ENCODE measurements around the gene MRGPRD. TPM values are rescaled to one million over a fixed set of nuclear protein-coding genes. Genes with fewer than 3 reads are reported as not detected.

MRGPRD gene
- total RNA-seq, 2 experiments from 2014 or later: not detected

DNA sequence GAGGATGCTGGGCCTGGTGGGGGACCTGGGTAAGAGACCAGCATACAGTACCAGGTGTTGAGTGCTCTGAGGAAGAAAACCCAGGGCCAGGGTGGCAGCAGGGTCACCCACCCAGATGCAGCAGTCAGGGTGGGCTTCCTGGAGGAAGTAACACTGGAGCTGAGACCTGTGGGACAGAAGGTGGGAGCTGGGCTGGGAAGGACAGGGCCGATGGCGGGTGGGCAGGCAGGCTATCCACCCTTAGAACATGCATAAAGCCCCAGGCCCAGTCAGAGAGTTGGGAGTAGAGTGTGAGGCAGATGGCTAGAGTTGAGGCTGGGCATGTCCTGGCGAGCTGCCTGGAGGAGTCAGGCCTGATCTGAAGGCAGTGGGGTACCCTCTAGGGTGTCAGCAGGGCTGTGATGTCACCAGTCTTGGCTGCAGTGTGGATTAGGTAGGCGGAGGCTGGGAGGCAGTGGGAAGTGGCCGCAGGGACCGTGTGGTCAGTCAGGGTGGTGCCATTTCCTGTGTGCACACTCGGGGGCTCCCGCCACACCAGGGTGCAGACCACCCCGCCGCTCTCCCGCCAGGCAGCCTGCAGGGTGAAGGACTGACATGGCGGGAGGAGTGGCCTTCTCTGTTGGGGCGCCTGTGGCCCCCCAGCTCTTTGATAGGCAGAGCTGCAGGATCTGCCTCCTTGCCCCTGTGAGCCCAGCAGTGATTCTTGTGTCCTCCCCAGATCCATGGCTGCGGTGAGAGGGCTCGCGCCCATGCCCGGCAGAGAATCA, 41.8 kb downstream of the MRGPRD start:
- Histone ChIP-seq H3K4me3 (ENCODE audit: low read depth, low read length, poor library complexity, severe bottlenecking) (no peak overlapping the region), H4K20me1 (ENCODE audit: insufficient read depth, low read length) (no peaks in the 10 kb centered on the region), H3K9me3 (ENCODE audit: low read length) (no peaks in the 10 kb centered on the region), H3K79me2 (ENCODE audit: insufficient read depth, low read depth, low read length) (no peaks in the 10 kb centered on the region), H3K36me3 (ENCODE audit: insufficient read depth, low read length) (peaks cover 21% of the 10 kb centered on the region), H3K4me1 (ENCODE audit: insufficient read depth, low read length, poor library complexity, severe bottlenecking) (no peaks in the 10 kb centered on the region), H3K4me2 (ENCODE audit: low read length) (no peak overlapping the region), H3K9me2 (ENCODE audit: insufficient read depth, low read length) (no peaks in the 10 kb centered on the region), H2AFZ (ENCODE audit: low read length) (no peak overlapping the region), H3K27ac (ENCODE audit: low read depth, low read length, poor library complexity, severe bottlenecking) (no peak overlapping the region)
- TF ChIP-seq, protein P1, sequence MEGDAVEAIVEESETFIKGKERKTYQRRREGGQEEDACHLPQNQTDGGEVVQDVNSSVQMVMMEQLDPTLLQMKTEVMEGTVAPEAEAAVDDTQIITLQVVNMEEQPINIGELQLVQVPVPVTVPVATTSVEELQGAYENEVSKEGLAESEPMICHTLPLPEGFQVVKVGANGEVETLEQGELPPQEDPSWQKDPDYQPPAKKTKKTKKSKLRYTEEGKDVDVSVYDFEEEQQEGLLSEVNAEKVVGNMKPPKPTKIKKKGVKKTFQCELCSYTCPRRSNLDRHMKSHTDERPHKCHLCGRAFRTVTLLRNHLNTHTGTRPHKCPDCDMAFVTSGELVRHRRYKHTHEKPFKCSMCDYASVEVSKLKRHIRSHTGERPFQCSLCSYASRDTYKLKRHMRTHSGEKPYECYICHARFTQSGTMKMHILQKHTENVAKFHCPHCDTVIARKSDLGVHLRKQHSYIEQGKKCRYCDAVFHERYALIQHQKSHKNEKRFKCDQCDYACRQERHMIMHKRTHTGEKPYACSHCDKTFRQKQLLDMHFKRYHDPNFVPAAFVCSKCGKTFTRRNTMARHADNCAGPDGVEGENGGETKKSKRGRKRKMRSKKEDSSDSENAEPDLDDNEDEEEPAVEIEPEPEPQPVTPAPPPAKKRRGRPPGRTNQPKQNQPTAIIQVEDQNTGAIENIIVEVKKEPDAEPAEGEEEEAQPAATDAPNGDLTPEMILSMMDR (conservative IDR thresholded peaks at IDR 0.05; ENCODE audit: low read length): no peak
- TF ChIP-seq EZH2phosphoT487 (IDR thresholded peaks at IDR 0.05; ENCODE audit: borderline replicate concordance, low read depth, low read length): no peak
- no TSS peak for BruUV-seq (replicated peaks)
- DNase-seq (ENCODE audit: low spot score): no peak
- CTCF ChIA-PET (ENCODE audit: unreplicated experiment): no interaction called here
- intact Hi-C loops (cut with micrococcal nuclease; ENCODE audit: unreplicated experiment): no loop called here
- POLR2A ChIA-PET: no interaction called here

DNA sequence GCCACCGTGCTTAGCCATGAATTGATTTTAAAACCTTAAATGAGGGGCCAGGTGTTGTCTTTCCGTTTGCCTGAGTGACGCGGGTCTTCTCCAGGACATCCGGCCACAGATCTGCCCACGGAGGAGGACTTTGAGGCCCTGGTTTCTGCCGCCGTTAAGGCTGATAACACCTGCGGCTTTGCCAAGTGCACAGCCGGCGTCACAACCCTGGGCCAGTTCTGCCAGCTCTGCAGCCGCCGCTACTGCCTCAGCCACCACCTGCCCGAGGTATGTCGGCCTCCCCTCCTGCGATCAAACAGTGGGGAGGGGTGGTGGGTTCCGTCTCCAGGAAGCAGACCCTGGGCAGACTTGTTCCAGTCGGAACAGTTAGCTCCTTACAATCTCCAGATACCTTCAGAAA, 42.7 kb downstream of the MRGPRD start:
- no peak overlapping the region for H3K4me3 ChIP-seq (ENCODE audit: low read depth, low read length, poor library complexity, severe bottlenecking)
- no peaks in the 10 kb centered on the region for H3K9me3 ChIP-seq (ENCODE audit: low read length)
- intact Hi-C loops (cut with micrococcal nuclease; ENCODE audit: unreplicated experiment): no loop called here
- ChIA-PET POLR2A (no interaction called here), CTCF (ENCODE audit: unreplicated experiment) (no interaction called here)
- H3K27ac ChIP-seq (ENCODE audit: low read depth, low read length, poor library complexity, severe bottlenecking): no peak overlapping the region
- H3K79me2 ChIP-seq (ENCODE audit: insufficient read depth, low read depth, low read length): no peaks in the 10 kb centered on the region
- no peak for TF ChIP-seq EZH2phosphoT487 (IDR thresholded peaks at IDR 0.05; ENCODE audit: borderline replicate concordance, low read depth, low read length)
- TF ChIP-seq, protein P1 (conservative IDR thresholded peaks at IDR 0.05; ENCODE audit: low read length): no peak
- no peaks in the 10 kb centered on the region for H3K9me2 ChIP-seq (ENCODE audit: insufficient read depth, low read length)
- no peaks in the 10 kb centered on the region for H4K20me1 ChIP-seq (ENCODE audit: insufficient read depth, low read length)
- BruUV-seq (replicated peaks): no TSS peak
- peaks cover 21% of the 10 kb centered on the region for H3K36me3 ChIP-seq (ENCODE audit: insufficient read depth, low read length)
- H3K4me1 ChIP-seq (ENCODE audit: insufficient read depth, low read length, poor library complexity, severe bottlenecking): no peaks in the 10 kb centered on the region
- no peak overlapping the region for H2AFZ ChIP-seq (ENCODE audit: low read length)
- no peak for DNase-seq (ENCODE audit: low spot score)
- H3K4me2 ChIP-seq (ENCODE audit: low read length): no peak overlapping the region
